HepG2 (cell line): ENCODE data around the gene CLDN3. TPM values are rescaled to one million over a fixed set of nuclear protein-coding genes. Genes with fewer than 3 reads are reported as not detected.

ENCODE experiments used
- BORCS8-MEF2B ChIP-seq: sonication (generic); formaldehyde crosslinking; IDR thresholded peaks from 2 replicates; pipeline ENCODE4 v1.8.0; 2022; ENCODE audit warnings: mild to moderate bottlenecking, missing genetic modification reagents
- FIP1L1 ChIP-seq: fragments of 200-400 bp; formaldehyde crosslinking; IDR thresholded peaks from 2 replicates; pipeline ENCODE4 v1.6.1; 2018; ENCODE audit warnings: low read depth, mild to moderate bottlenecking, low read length, moderate library complexity, borderline replicate concordance; ENCODE audit not compliant: insufficient read depth
- HIC2 ChIP-seq: sonication (generic); formaldehyde crosslinking; IDR thresholded peaks from 2 replicates; pipeline ENCODE4 v1.9.0; 2022; ENCODE audit warnings: low read depth, missing genetic modification reagents
- HINFP ChIP-seq: sonication (generic); formaldehyde crosslinking; IDR thresholded peaks from 2 replicates; pipeline ENCODE4 v1.4.0; 2020; ENCODE audit warnings: low read depth, mild to moderate bottlenecking, missing genetic modification reagents
- NCOR1 ChIP-seq: fragments of 200-600 bp; sonication (generic); IDR thresholded peaks from 2 replicates; pipeline ENCODE4 v1.7.0; 2017; ENCODE audit warnings: antibody characterized with exemption, low read length, borderline replicate concordance
- NR3C1 ChIP-seq: sonication (generic); formaldehyde crosslinking; IDR thresholded peaks from 2 replicates; pipeline ENCODE4 v1.4.0; 2020; ENCODE audit warnings: missing genetic modification reagents
- SMC3 ChIP-seq: IDR thresholded peaks from 2 replicates; pipeline ENCODE4 v1.6.1; 2011; ENCODE audit warnings: low read length, improper control_type of control experiment
- SP140L ChIP-seq: sonication (generic); formaldehyde crosslinking; IDR thresholded peaks from 2 replicates; pipeline ENCODE4 v1.4.0; 2020; ENCODE audit warnings: missing genetic modification reagents, borderline replicate concordance
- ZC3H4 ChIP-seq: sonication (generic); formaldehyde crosslinking; IDR thresholded peaks from 2 replicates; pipeline ENCODE4 v1.4.0; 2020; ENCODE audit warnings: missing genetic modification reagents, borderline replicate concordance
- ZNF407 ChIP-seq: sonication (generic); formaldehyde crosslinking; IDR thresholded peaks from one replicate; pipeline ENCODE4 v1.5.1; 2020; ENCODE audit warnings: mild to moderate bottlenecking, missing genetic modification reagents; ENCODE audit errors: not compliant biosample characterization
- ZNF552 ChIP-seq: sonication (generic); formaldehyde crosslinking; IDR thresholded peaks from 2 replicates; pipeline ENCODE4 v1.9.0; 2022; ENCODE audit warnings: missing genetic modification reagents, mild to moderate bottlenecking, borderline replicate concordance
- ZNF598 ChIP-seq: sonication (generic); formaldehyde crosslinking; IDR thresholded peaks from 2 replicates; pipeline ENCODE4 v1.5.1; 2020; ENCODE audit warnings: mild to moderate bottlenecking, missing genetic modification reagents, borderline replicate concordance
- polyA plus RNA-seq, 8 experiments: library from polyadenylated mRNA; depleted of rRNA in 3 of 8; stranded (reverse) in 7 of 8; unstranded in 1 of 8; fragments of >200 nt; fragmentation: Illumina TruSeq in 4 of 8; extraction: Trizol in 4 of 8; gene quantifications; 2 replicates each; pipeline versions ENCODE4 v1.2.1 to v1.2.3, GENCODE V29; 2011 to 2016; ENCODE audit warnings: low read depth in 4 of 8, missing spikeins in 1 of 8, mixed read lengths in 1 of 8; ENCODE audit not compliant: insufficient read depth in 1 of 8
- total RNA-seq, 5 experiments: library from RNA; depleted of rRNA; stranded (reverse); fragments of >200 nt; fragmentation: Illumina TruSeq; extraction: Trizol; gene quantifications; 2 replicates each; pipeline ENCODE4 v1.2.3, GENCODE V29; 2016; ENCODE audit warnings: low read depth in 1 of 5
- TF ChIP-seq, protein P1 (sequence below): sonication (generic); formaldehyde crosslinking; IDR thresholded peaks from 2 replicates; pipeline ENCODE4 v1.5.0; 2020; ENCODE audit warnings: mild to moderate bottlenecking, missing genetic modification reagents

Gene CLDN3
- total and polyA plus RNA-seq, 2 of the 13 experiments (the other 11 are each of a cell fraction or from before 2014, with no cell fraction given): 0.31 to 0.51 TPM

DNA sequence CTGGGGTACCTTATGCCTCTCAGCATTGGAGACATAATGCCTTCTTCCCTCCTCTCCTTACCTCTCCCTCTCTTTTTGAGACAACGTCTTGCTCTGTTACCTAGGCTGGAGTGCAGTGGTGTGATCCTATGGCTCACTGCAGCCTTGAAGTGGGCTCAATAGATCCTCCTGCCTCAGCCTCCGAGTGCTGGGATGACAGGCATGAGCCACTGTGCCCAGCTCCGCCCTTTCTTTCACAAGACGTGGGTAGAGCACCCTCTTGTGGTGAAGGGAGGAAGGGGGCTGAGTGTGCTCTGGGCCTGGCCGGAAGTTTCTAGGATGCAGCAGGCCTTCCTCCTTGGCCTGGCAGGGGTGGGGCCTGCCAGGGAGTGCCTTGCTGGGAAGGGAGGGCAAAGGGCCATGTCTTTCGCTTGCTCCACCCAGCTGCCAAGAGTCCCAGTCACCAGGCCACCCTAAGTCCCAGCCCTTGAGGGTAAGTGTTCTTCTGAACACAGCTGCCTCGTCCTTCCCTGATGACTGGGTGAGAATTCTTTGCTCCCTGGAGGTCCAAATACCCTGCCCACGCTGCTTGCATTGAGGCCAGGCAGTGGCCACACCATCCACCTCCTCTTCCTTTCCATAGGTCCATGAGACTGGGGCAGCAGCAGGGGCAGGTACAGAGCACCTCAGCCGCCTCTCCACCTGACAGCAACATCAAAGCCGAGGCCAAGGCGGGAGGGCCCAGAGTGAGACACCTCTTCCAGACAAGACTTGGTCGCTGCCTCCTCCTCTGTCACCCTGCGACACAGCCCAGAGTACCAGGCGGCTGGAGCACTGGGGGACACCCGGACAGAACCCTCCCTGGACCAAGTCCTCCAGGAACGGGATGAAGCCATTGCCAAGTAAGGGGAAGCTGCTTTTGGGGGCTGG is 35.2 kb downstream of the CLDN3 start (continued):
- TF ChIP-seq ZNF552 (CRISPR knock-in tag): no peak
- TF ChIP-seq ZC3H4: no peak
- TF ChIP-seq SMC3: peak; percentile 57
- TF ChIP-seq FIP1L1: no peak
- TF ChIP-seq ZNF598 (CRISPR knock-in tag): no peak
- TF ChIP-seq HIC2 (CRISPR knock-in tag): peak; percentile 66
- TF ChIP-seq NR3C1 (CRISPR knock-in tag): no peak
- TF ChIP-seq SP140L (CRISPR knock-in tag): no peak
- no peak for TF ChIP-seq NCOR1
- no peak for TF ChIP-seq HINFP (CRISPR knock-in tag)
- TF ChIP-seq ZNF407 (CRISPR knock-in tag): no peak
- 0 out of 2 replicates have a peak, but pooled peaks have one; percentile 48 for TF ChIP-seq BORCS8-MEF2B (CRISPR knock-in tag)
- TF ChIP-seq, protein P1, sequence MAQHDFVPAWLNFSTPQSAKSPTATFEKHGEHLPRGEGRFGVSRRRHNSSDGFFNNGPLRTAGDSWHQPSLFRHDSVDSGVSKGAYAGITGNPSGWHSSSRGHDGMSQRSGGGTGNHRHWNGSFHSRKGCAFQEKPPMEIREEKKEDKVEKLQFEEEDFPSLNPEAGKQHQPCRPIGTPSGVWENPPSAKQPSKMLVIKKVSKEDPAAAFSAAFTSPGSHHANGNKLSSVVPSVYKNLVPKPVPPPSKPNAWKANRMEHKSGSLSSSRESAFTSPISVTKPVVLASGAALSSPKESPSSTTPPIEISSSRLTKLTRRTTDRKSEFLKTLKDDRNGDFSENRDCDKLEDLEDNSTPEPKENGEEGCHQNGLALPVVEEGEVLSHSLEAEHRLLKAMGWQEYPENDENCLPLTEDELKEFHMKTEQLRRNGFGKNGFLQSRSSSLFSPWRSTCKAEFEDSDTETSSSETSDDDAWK (CRISPR knock-in tag): no peak
